ENCODE measurements around the gene FKBP11.
"Not testable (repeated sequence)": the region's sequence is repeated elsewhere in the genome, so short reads cannot be mapped to it uniquely, and the experiment has no call there.

Gene FKBP11

GRCh38 chr12:48903363-48903981 lies 21.8 kb downstream of the FKBP11 start:
- peak; percentile 62 for DNase-seq

- no peak for DNase-seq
Observed at GRCh38 chr12:48901278-48901677, 24.0 kb downstream of the FKBP11 start.

GRCh38 chr12:48899651-48900050 lies 25.6 kb downstream of the FKBP11 start:
- no peak for DNase-seq

- no peak for DNase-seq
Observed at GRCh38 chr12:48894271-48894670, 31.0 kb downstream of the FKBP11 start.

GRCh38 chr12:48890657-48891418 lies 34.5 kb downstream of the FKBP11 start:
- DNase-seq, result peak; percentile 86

GRCh38 chr12:48889679-48890078 lies 35.6 kb downstream of the FKBP11 start:
- no peak for DNase-seq

- DNase-seq, result peak; percentile 51
Observed at GRCh38 chr12:48883305-48884161, 41.8 kb downstream of the FKBP11 start.

- peak; percentile 51 for DNase-seq
Observed at GRCh38 chr12:48882972-48883304, 42.4 kb downstream of the FKBP11 start.

GRCh38 chr12:48882315-48882687 lies 43.0 kb downstream of the FKBP11 start:
- DNase-seq, result peak; percentile 57

- DNase-seq, result no peak
Observed at GRCh38 chr12:48881686-48882314, 43.5 kb downstream of the FKBP11 start.

- no peak for DNase-seq
Observed at GRCh38 chr12:48880647-48881046, 44.6 kb downstream of the FKBP11 start.

- DNase-seq, result no peak
Observed at GRCh38 chr12:48878548-48878947, 46.7 kb downstream of the FKBP11 start.

- DNase-seq, result no peak
Observed at GRCh38 chr12:48875944-48876515, 49.3 kb downstream of the FKBP11 start.

- DNase-seq, result not testable (repeated sequence)
Observed at GRCh38 chr12:48873534-48873933, 51.8 kb downstream of the FKBP11 start.

GRCh38 chr12:48873096-48873495 lies 52.2 kb downstream of the FKBP11 start:
- no peak for DNase-seq

Measured in DMS53 (cell line).